Transverse colon (tissue), 4 donors: Measurements from ENCODE around the gene COL6A5. TPM values are rescaled to one million over a fixed set of nuclear protein-coding genes. Genes with fewer than 3 reads are reported as not detected.
A peak's percentile ranks its signal among the peaks of the same experiment; 100 is the strongest.

ENCODE experiments used
- DNase-seq: peaks from one replicate; pipeline ENCODE4 v3.0.0-alpha.2; 2019
- H3K27ac ChIP-seq, 4 donors: fragments of 200-600 bp; sonication (generic); 2 replicates each; pipeline ENCODE4 v1.5.1; 2016 to 2018; ENCODE audit warnings: inconsistent platforms in 4 of 4
- H3K27me3 ChIP-seq: fragments of 200-600 bp; sonication (generic); 2 replicates; pipeline ENCODE4 v1.5.1; 2017; ENCODE audit warnings: inconsistent platforms
- H3K36me3 ChIP-seq, 4 donors: fragments of 200-600 bp; sonication (generic); 2 replicates each; pipeline ENCODE4 v1.5.1; 2017 to 2019; ENCODE audit warnings: inconsistent platforms in 4 of 4
- H3K4me1 ChIP-seq, 4 donors: fragments of 200-600 bp; sonication (generic); 2 replicates each; pipeline ENCODE4 v1.5.1; 2017 to 2020; ENCODE audit warnings: inconsistent platforms in 4 of 4
- H3K4me3 ChIP-seq, 4 donors: fragments of 200-600 bp; sonication (generic); 1 replicate in 1 of 4; 2 replicates in 3 of 4; pipeline versions ENCODE4 v1.5.1 to v1.6.1; 2017 to 2019; ENCODE audit warnings: inconsistent platforms in 4 of 4
- H3K9me3 ChIP-seq, 2 donors: fragments of 200-600 bp; sonication (generic); 2 replicates each; pipeline ENCODE4 v1.5.1; 2017 to 2019; ENCODE audit warnings: inconsistent platforms in 2 of 2
- EP300 ChIP-seq: sonication (generic); formaldehyde crosslinking; IDR thresholded peaks from one replicate; pipeline ENCODE4 v1.6.1; 2017; ENCODE audit warnings: antibody characterized with exemption, low read depth
- POLR2A ChIP-seq: fragments of 450-650 bp; IDR thresholded peaks from one replicate; pipeline ENCODE4 v1.6.1; 2016; ENCODE audit warnings: antibody characterized with exemption, mild to moderate bottlenecking, moderate library complexity
- POLR2AphosphoS5 ChIP-seq, 3 donors: sonication (generic); formaldehyde crosslinking; IDR thresholded peaks; one replicate each; pipeline ENCODE4 v1.6.1; 2016; ENCODE audit warnings: antibody characterized with exemption in 3 of 3
- WGBS, 2 donors: methylation state at CpG; one replicate each; pipeline ENCODE4 v1.1.5; 2018; ENCODE audit warnings: low coverage in 1 of 2; 5-methylcytosine and 5-hydroxymethylcytosine counted together
- in situ Hi-C, 4 donors: fragments of 200-750 bp; cut with MboI; loops; one replicate each; pipeline versions ENCODE4 v1.15.0 to v1.15.1; 2017; ENCODE audit warnings: low sequenced_read_pairs in 3 of 4, low pct_ligation_motif_present in 1 of 4, low pct_unique_long_range_greater_than_20kb in 1 of 4
- intact Hi-C: fragments of 100-400 bp; cut with DNase I; formaldehyde crosslinking; loops from one replicate; pipeline ENCODE4 v1.15.1; 2023; ENCODE audit warnings: low total_unique reads
- total RNA-seq, 4 donors: library from RNA; depleted of rRNA; stranded (reverse); fragments of >200 nt; gene quantifications; one replicate each; pipeline ENCODE4 v1.1.0, GENCODE V29; 2016
- TF ChIP-seq, protein P1 (sequence below), 5 experiments: fragments of 200-600 bp in 3 of 5; fragments of 450-650 bp in 2 of 5; sonication (generic) in 3 of 5; IDR thresholded peaks; 1 replicate in 2 of 5; 2 replicates in 3 of 5; pipeline ENCODE4 v1.5.1; 2016 to 2017; ENCODE audit warnings: antibody characterized with exemption in 5 of 5, inconsistent platforms in 3 of 5, mild to moderate bottlenecking in 2 of 5, moderate library complexity in 1 of 5

The COL6A5 gene
- total RNA-seq, 4 donors from 2014 or later = not detected

GRCh38 chr3:130468311-130468710 lies 122.8 kb downstream of the COL6A5 start:
- TF ChIP-seq POLR2AphosphoS5 (IDR thresholded peaks at IDR 0.05) = no peak
- TF ChIP-seq POLR2A = no peak
- TF ChIP-seq, protein P1, sequence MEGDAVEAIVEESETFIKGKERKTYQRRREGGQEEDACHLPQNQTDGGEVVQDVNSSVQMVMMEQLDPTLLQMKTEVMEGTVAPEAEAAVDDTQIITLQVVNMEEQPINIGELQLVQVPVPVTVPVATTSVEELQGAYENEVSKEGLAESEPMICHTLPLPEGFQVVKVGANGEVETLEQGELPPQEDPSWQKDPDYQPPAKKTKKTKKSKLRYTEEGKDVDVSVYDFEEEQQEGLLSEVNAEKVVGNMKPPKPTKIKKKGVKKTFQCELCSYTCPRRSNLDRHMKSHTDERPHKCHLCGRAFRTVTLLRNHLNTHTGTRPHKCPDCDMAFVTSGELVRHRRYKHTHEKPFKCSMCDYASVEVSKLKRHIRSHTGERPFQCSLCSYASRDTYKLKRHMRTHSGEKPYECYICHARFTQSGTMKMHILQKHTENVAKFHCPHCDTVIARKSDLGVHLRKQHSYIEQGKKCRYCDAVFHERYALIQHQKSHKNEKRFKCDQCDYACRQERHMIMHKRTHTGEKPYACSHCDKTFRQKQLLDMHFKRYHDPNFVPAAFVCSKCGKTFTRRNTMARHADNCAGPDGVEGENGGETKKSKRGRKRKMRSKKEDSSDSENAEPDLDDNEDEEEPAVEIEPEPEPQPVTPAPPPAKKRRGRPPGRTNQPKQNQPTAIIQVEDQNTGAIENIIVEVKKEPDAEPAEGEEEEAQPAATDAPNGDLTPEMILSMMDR (IDR thresholded peaks at IDR 0.05) = no peak
- no peak for TF ChIP-seq EP300
- no peak for DNase-seq
- 92% methylated on average over 1 of the region's 1 CpG; no CpG with 5 or more reads in 1 of the 2 donors for WGBS, 2 donors
- H3K36me3 ChIP-seq = no peaks in the 10 kb centered on the region
- no peak overlapping the region for H3K4me3 ChIP-seq
- intact Hi-C loops (no loop called here), in situ Hi-C loops (no loop called here)
- H3K27ac ChIP-seq = no peak overlapping the region
- H3K9me3 ChIP-seq = no peaks in the 10 kb centered on the region
- no peaks in the 10 kb centered on the region for H3K27me3 ChIP-seq
- no peaks in the 10 kb centered on the region for H3K4me1 ChIP-seq

DNA sequence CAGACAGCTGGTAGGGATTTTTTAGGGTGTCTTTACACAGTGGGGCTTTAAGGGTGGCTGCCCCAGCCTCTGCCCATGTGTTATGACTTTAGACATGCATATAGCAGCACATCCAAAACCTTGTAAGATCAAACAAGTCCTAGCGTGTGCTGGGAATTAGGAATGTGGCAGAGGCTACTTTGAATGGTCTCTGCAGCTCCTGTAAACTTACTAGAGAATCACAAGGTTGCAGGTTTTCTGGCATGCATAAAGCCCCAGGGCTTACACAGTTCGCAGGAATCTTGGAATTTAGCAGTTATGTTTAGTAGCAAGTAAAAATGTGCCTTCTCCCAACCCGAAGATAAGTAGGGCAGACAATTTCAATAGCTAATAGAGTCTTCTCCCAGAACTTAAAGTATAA lies 124.7 kb downstream of the COL6A5 start:
- no peaks in the 10 kb centered on the region for H3K36me3 ChIP-seq
- no peak overlapping the region for H3K27ac ChIP-seq
- no peak overlapping the region for H3K4me3 ChIP-seq
- WGBS, 2 donors = 47 to 77% methylated on average over 2 to 3 of the region's 3 CpGs
- no peaks in the 10 kb centered on the region for H3K9me3 ChIP-seq
- intact Hi-C loops (no loop called here), in situ Hi-C loops (no loop called here)
- TF ChIP-seq EP300 (no peak), POLR2AphosphoS5 (IDR thresholded peaks at IDR 0.05) (no peak), POLR2A (no peak)
- TF ChIP-seq, protein P1 (IDR thresholded peaks at IDR 0.05) = no peak
- DNase-seq = no peak
- no peaks in the 10 kb centered on the region for H3K4me1 ChIP-seq
- no peaks in the 10 kb centered on the region for H3K27me3 ChIP-seq

DNA sequence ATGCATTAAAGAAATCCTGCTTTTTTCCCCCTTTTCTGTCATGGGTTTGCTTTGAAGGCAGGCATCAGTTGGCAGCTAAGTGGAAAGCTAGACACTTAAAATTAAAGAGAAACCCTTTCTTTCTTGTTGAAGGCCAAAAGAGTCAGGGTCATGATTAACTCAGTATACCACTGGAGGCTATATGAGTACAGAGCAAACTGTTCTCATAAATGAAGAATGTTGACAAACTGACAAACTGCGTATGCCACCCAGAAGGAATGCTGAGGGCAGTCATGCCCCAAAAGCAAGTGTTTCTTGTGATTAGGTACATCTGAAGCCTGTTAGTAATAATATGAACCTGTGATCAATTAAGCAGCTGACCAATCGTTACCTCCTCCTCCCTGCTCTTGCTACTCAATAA lies 127.9 kb downstream of the COL6A5 start:
- H3K4me3 ChIP-seq = no peak overlapping the region
- H3K27me3 ChIP-seq = no peaks in the 10 kb centered on the region
- DNase-seq = no peak
- H3K36me3 ChIP-seq = no peaks in the 10 kb centered on the region
- TF ChIP-seq, protein P1 (IDR thresholded peaks at IDR 0.05) = no peak
- TF ChIP-seq POLR2AphosphoS5 (IDR thresholded peaks at IDR 0.05) = no peak
- TF ChIP-seq EP300 = no peak
- TF ChIP-seq POLR2A = no peak
- no peaks in the 10 kb centered on the region for H3K4me1 ChIP-seq
- H3K9me3 ChIP-seq = no peaks in the 10 kb centered on the region
- in situ Hi-C loops (no loop called here), intact Hi-C loops (no loop called here)
- 42% methylated on average over 2 of the region's 2 CpGs; no CpG with 5 or more reads in 1 of the 2 donors for WGBS, 2 donors
- no peak overlapping the region for H3K27ac ChIP-seq

DNA sequence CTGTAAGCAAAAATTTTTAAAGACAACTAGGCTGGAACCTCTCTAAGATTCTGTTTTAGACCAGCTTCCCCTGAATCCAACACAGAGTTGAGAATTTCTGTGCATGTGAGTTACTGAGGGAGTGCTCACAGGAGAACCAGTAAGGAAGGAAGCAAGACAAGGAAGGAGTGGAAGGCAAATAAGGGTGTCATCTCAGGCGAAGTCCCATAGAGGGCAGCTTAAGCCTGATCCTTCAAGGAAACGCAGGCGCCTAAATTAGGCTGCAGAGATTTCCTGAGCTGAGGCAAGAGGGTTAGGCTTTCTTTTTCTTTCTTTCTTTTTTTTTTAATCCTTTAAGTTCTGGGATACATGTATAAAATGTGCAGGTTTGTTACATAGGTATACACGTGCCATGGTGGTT lies 135.3 kb downstream of the COL6A5 start:
- no peak for TF ChIP-seq EP300
- TF ChIP-seq POLR2AphosphoS5 (IDR thresholded peaks at IDR 0.05) = no peak
- TF ChIP-seq POLR2A = no peak
- TF ChIP-seq, protein P1 (IDR thresholded peaks at IDR 0.05) = peak in 1 of 5 experiments; percentile 13
- intact Hi-C loops (no loop called here), in situ Hi-C loops (loop anchor here in 1 of 4 donors (25.0 kb wide), 1 partner anchor 107 kb away; no protein-coding TSS in a partner anchor)
- Histone ChIP-seq H3K4me1 (no peaks in the 10 kb centered on the region), H3K27ac (no peak overlapping the region), H3K9me3 (no peaks in the 10 kb centered on the region), H3K27me3 (no peaks in the 10 kb centered on the region), H3K36me3 (no peaks in the 10 kb centered on the region), H3K4me3 (no peak overlapping the region)
- 23 to 32% methylated on average over 4 of the region's 4 CpGs for WGBS, 2 donors
- DNase-seq = no peak
